ENCODE measurements around the gene BLOC1S1. TPM values are rescaled to one million over a fixed set of nuclear protein-coding genes. Genes with fewer than 3 reads are reported as not detected.

BLOC1S1 gene
- total RNA-seq, 4 donors from 2014 or later: 255 to 434 (median 300) TPM

- in situ Hi-C loops (cut with MboI; ENCODE audit: low sequenced_read_pairs in 4 of 4) (no loop called here), intact Hi-C loops (cut with DNase I; ENCODE audit: low total_unique reads) (no loop called here)
- DNase-seq: peak in 1 of 2 donors; percentile 9
- no peaks in the 10 kb centered on the region for H3K4me1 ChIP-seq
- H3K4me3 ChIP-seq: no peak overlapping the region
- H3K36me3 ChIP-seq: peaks cover 0 to 81% of the 10 kb centered on the region in 2 donors
- no peak for TF ChIP-seq CTCF (IDR thresholded peaks at IDR 0.05 in 4 of 5, conservative IDR thresholded peaks at IDR 0.05 in 1 of 5)
- no peak for TF ChIP-seq POLR2A (IDR thresholded peaks at IDR 0.05)
- H3K27ac ChIP-seq: peak overlapping the region in 1 of 4 donors; percentile 48
- H3K9me3 ChIP-seq: no peaks in the 10 kb centered on the region
- no peaks in the 10 kb centered on the region for H3K27me3 ChIP-seq
- no peak for ATAC-seq
Measured at GRCh38 chr12:55692631-55693322, 23.1 kb upstream of the BLOC1S1 start.

- no peaks in the 10 kb centered on the region for H3K4me1 ChIP-seq
- H3K36me3 ChIP-seq: peaks cover 0 to 81% of the 10 kb centered on the region in 2 donors
- no peaks in the 10 kb centered on the region for H3K27me3 ChIP-seq
- ATAC-seq (no peak), DNase-seq (peak in 1 of 2 donors; percentile 8)
- H3K4me3 ChIP-seq: no peak overlapping the region
- no peak for TF ChIP-seq CTCF (IDR thresholded peaks at IDR 0.05 in 4 of 5, conservative IDR thresholded peaks at IDR 0.05 in 1 of 5)
- no peak for TF ChIP-seq POLR2A (IDR thresholded peaks at IDR 0.05)
- H3K9me3 ChIP-seq: no peaks in the 10 kb centered on the region
- intact Hi-C loops (cut with DNase I; ENCODE audit: low total_unique reads): no loop called here
- in situ Hi-C loops (cut with MboI; ENCODE audit: low sequenced_read_pairs in 4 of 4): no loop called here
- peak overlapping the region in 3 of 4 donors; percentile 5 to 48 (median 42) for H3K27ac ChIP-seq
Measured at GRCh38 chr12:55693323-55694187, 22.3 kb upstream of the BLOC1S1 start.

- intact Hi-C loops (cut with DNase I; ENCODE audit: low total_unique reads): no loop called here
- no peaks in the 10 kb centered on the region for H3K27me3 ChIP-seq
- DNase-seq (peak in 1 of 2 donors; percentile 10), ATAC-seq (no peak)
- H3K27ac ChIP-seq: peak overlapping the region in 2 of 4 donors; percentile 42 to 48
- peaks cover 0 to 81% of the 10 kb centered on the region in 2 donors for H3K36me3 ChIP-seq
- in situ Hi-C loops (cut with MboI; ENCODE audit: low sequenced_read_pairs in 4 of 4): no loop called here
- H3K4me3 ChIP-seq: no peak overlapping the region
- no peak for TF ChIP-seq CTCF (IDR thresholded peaks at IDR 0.05 in 4 of 5, conservative IDR thresholded peaks at IDR 0.05 in 1 of 5)
- TF ChIP-seq POLR2A (IDR thresholded peaks at IDR 0.05): no peak
- no peaks in the 10 kb centered on the region for H3K4me1 ChIP-seq
- H3K9me3 ChIP-seq: no peaks in the 10 kb centered on the region
Measured at GRCh38 chr12:55694188-55694515, 21.7 kb upstream of the BLOC1S1 start.

- no peak for TF ChIP-seq POLR2A (IDR thresholded peaks at IDR 0.05)
- no peak for TF ChIP-seq CTCF (IDR thresholded peaks at IDR 0.05 in 4 of 5, conservative IDR thresholded peaks at IDR 0.05 in 1 of 5)
- DNase-seq (peak in 1 of 2 donors; percentile 8), ATAC-seq (no peak)
- H3K4me3 ChIP-seq: no peak overlapping the region
- intact Hi-C loops (cut with DNase I; ENCODE audit: low total_unique reads): no loop called here
- H3K4me1 ChIP-seq: peaks cover 0 to under 1% of the 10 kb centered on the region in 2 donors
- H3K27me3 ChIP-seq: no peaks in the 10 kb centered on the region
- H3K27ac ChIP-seq: peak overlapping the region in 2 of 4 donors; percentile 42 to 48
- peaks cover 0 to 85% of the 10 kb centered on the region in 2 donors for H3K36me3 ChIP-seq
- in situ Hi-C loops (cut with MboI; ENCODE audit: low sequenced_read_pairs in 4 of 4): no loop called here
- H3K9me3 ChIP-seq: no peaks in the 10 kb centered on the region
Measured at GRCh38 chr12:55694651-55695050, 21.2 kb upstream of the BLOC1S1 start.

Data from gastrocnemius medialis (tissue), 4 donors.